AG10803 (cell line): ENCODE measurements around the gene ZNF225.

Source experiments
- DNase-seq: peaks from one replicate; pipeline ENCODE4 v3.0.0; 2010; ENCODE audit warnings: low read depth
- H3K4me3 ChIP-seq: 2 replicates; pipeline ENCODE4 v1.5.1; 2011; ENCODE audit warnings: mild to moderate bottlenecking, low read length, control low read depth
- CTCF ChIP-seq: conservative IDR thresholded peaks from 2 replicates; pipeline ENCODE4 v1.5.1; 2011; ENCODE audit warnings: mild to moderate bottlenecking, low read length, control low read depth, inconsistent platforms

Gene ZNF225

GRCh38 chr19:44092108-44092507 lies 21.1 kb upstream of the ZNF225 start:
- no peak for TF ChIP-seq CTCF
- no peak for DNase-seq
- H3K4me3 ChIP-seq, result no peak overlapping the region

- DNase-seq, result peak; percentile 87
- TF ChIP-seq CTCF, result no peak
- H3K4me3 ChIP-seq, result peak within 1 kb of the TSS; percentile 89
Measured at GRCh38 chr19:44093931-44094765, 19.1 kb upstream of the ZNF225 start, which contains the start of gene ZNF224. ZNF224 (plus strand) TSS chr19:44094361; CDS start chr19:44097874, 3,513 bp downstream.

- no peak for TF ChIP-seq CTCF
Measured at GRCh38 chr19:44107751-44108150, 5.4 kb upstream of the ZNF225 start.

GRCh38 chr19:44109458-44109857 lies 3.7 kb upstream of the ZNF225 start:
- no peak for DNase-seq
- TF ChIP-seq CTCF, result no peak
- no peak overlapping the region for H3K4me3 ChIP-seq

More at GRCh38 chr19:44107751-44108150, 5.4 kb upstream of the ZNF225 start:
- DNase-seq, result no peak
- H3K4me3 ChIP-seq, result no peak overlapping the region

- H3K4me3 ChIP-seq, result peak overlapping the region; percentile 90
- peak; percentile 79 for DNase-seq
- TF ChIP-seq CTCF, result no peak
Measured at GRCh38 chr19:44111910-44112463, 1.2 kb upstream of the ZNF225 start.

- TF ChIP-seq CTCF, result no peak
- DNase-seq, result no peak
- H3K4me3 ChIP-seq, result peak overlapping the region; percentile 90
Measured at GRCh38 chr19:44112802-44113137, 429 bp upstream of the ZNF225 start.
